ENCODE measurements around the gene OR2D2. TPM values are rescaled to one million over a fixed set of nuclear protein-coding genes. Genes with fewer than 3 reads are reported as not detected.

The OR2D2 gene
- total and polyA plus RNA-seq, 2 of the 13 experiments (the other 11 are each of a cell fraction or from before 2014, with no cell fraction given), result not detected

- TF ChIP-seq, protein P1, sequence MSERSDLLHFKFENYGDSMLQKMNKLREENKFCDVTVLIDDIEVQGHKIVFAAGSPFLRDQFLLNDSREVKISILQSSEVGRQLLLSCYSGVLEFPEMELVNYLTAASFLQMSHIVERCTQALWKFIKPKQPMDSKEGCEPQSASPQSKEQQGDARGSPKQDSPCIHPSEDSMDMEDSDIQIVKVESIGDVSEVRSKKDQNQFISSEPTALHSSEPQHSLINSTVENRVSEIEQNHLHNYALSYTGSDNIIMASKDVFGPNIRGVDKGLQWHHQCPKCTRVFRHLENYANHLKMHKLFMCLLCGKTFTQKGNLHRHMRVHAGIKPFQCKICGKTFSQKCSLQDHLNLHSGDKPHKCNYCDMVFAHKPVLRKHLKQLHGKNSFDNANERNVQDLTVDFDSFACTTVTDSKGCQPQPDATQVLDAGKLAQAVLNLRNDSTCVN (CRISPR knock-in tag; IDR thresholded peaks at IDR 0.05; ENCODE audit: borderline replicate concordance), result no peak
- TF ChIP-seq ZNF589 (CRISPR knock-in tag; conservative IDR thresholded peaks at IDR 0.05) (no peak), HIC2 (CRISPR knock-in tag; IDR thresholded peaks at IDR 0.05; ENCODE audit: low read depth) (no peak)
- TF ChIP-seq, protein P2, sequence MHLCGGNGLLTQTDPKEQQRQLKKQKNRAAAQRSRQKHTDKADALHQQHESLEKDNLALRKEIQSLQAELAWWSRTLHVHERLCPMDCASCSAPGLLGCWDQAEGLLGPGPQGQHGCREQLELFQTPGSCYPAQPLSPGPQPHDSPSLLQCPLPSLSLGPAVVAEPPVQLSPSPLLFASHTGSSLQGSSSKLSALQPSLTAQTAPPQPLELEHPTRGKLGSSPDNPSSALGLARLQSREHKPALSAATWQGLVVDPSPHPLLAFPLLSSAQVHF (CRISPR knock-in tag; IDR thresholded peaks at IDR 0.05), result no peak
Observed at GRCh38 chr11:6844356-6844755, 47.9 kb downstream of the OR2D2 start (continued).

GRCh38 chr11:6843670-6844069 is 48.6 kb downstream of the OR2D2 start:
- no TSS peak for BruUV-seq (replicated peaks)
- Histone ChIP-seq H3K79me2 (ENCODE audit: insufficient read depth, low read length) (no peaks in the 10 kb centered on the region), H3K9ac (ENCODE audit: insufficient read depth, low read depth, low read length) (no peak overlapping the region), H4K20me1 (ENCODE audit: insufficient read depth, low read length) (no peaks in the 10 kb centered on the region), H3K4me1 (ENCODE audit: insufficient read depth, low read length) (0 out of 2 replicates have a peak, but pooled peaks cover 6% of the 10 kb centered on the region), H3K27ac (ENCODE audit: extremely low read length, insufficient read depth, low read length) (no peak overlapping the region), H3K27me3 (ENCODE audit: control insufficient read depth in 1 of 2, insufficient read depth in 2 of 2, low read length in 2 of 2) (peaks cover 0 to 6% of the 10 kb centered on the region in 2 experiments; a peak in 1 of 5 replicates), H3K4me3 (replicated peaks in 1 of 3; ENCODE audit: insufficient read depth in 1 of 3, low read depth in 2 of 3, low read length in 3 of 3) (no peak overlapping the region), H2AFZ (ENCODE audit: low read length) (no peak overlapping the region), H3K4me2 (ENCODE audit: low read depth, low read length) (no peak overlapping the region), H3K9me3 (ENCODE audit: low read length) (no peaks in the 10 kb centered on the region), H3K36me3 (replicated peaks in 1 of 2; ENCODE audit: control insufficient read depth in 1 of 2, insufficient read depth in 2 of 2, low read length in 2 of 2) (no peaks in the 10 kb centered on the region)
- ChIA-PET POLR2A (no interaction called here), CTCF (ENCODE audit: low intra/inter-chr PET ratio, low total read pairs) (no interaction called here)
- FAIRE-seq (no peak), DNase-seq (ENCODE audit: low spot score) (no peak), ATAC-seq (no peak)
- 2% methylated on average over 2 of the region's 2 CpGs for WGBS (ENCODE audit: low lambda C conversion rate)
- in situ Hi-C loops (cut with HindIII; ENCODE audit: extremely low pct_ligation_motif_present, low pct_unique_long_range_greater_than_20kb) (no loop called here), intact Hi-C loops (cut with micrococcal nuclease; ENCODE audit: unreplicated experiment) (no loop called here)
- TF ChIP-seq PBX2 (CRISPR knock-in tag; IDR thresholded peaks at IDR 0.05), result no peak
- no peak for TF ChIP-seq CENPT (CRISPR knock-in tag; IDR thresholded peaks at IDR 0.05; ENCODE audit: low read depth)
- TF ChIP-seq ZBED4 (CRISPR knock-in tag; IDR thresholded peaks at IDR 0.05; ENCODE audit: borderline replicate concordance), result no peak
- TF ChIP-seq ZNF772 (CRISPR knock-in tag; IDR thresholded peaks at IDR 0.05), result no peak
- no peak for TF ChIP-seq TOPORS (CRISPR knock-in tag; IDR thresholded peaks at IDR 0.05)
- no peak for TF ChIP-seq SALL2 (CRISPR knock-in tag; IDR thresholded peaks at IDR 0.05)
- no peak for TF ChIP-seq ASH2L (IDR thresholded peaks at IDR 0.05; ENCODE audit: insufficient read length, low read depth, low read length)
- no peak for TF ChIP-seq ARNTL (CRISPR knock-in tag; IDR thresholded peaks at IDR 0.05)
- no peak for TF ChIP-seq ZNF432 (CRISPR knock-in tag; IDR thresholded peaks at IDR 0.05; ENCODE audit: borderline replicate concordance)
- TF ChIP-seq TCF7L2 (IDR thresholded peaks at IDR 0.05; ENCODE audit: low read depth, low read length), result no peak
